Right renal cortex interstitium (tissue), 3 donors: ENCODE data around the gene SHANK1. TPM values are rescaled to one million over a fixed set of nuclear protein-coding genes. Genes with fewer than 3 reads are reported as not detected.
"Not testable (repeated sequence)": the region's sequence is repeated elsewhere in the genome, so short reads cannot be mapped to it uniquely, and the experiment has no call there.

ENCODE experiments used
- DNase-seq, 3 donors: peaks; one replicate each; pipeline ENCODE4 v3.0.0-alpha.2; 2013; ENCODE audit warnings: low read depth in 3 of 3, low spot score in 2 of 3
- polyA plus RNA-seq, 3 donors: library from polyadenylated mRNA; unstranded; fragments of 120-200 nt; gene quantifications; one replicate each; pipeline ENCODE4 v1.2.1, GENCODE V29; 2013; ENCODE audit not compliant: insufficient read length in 3 of 3

The SHANK1 gene
- polyA plus RNA-seq, result 1 to 10 TPM; 3.5 to 5.0 (median 4.9) TPM

DNA sequence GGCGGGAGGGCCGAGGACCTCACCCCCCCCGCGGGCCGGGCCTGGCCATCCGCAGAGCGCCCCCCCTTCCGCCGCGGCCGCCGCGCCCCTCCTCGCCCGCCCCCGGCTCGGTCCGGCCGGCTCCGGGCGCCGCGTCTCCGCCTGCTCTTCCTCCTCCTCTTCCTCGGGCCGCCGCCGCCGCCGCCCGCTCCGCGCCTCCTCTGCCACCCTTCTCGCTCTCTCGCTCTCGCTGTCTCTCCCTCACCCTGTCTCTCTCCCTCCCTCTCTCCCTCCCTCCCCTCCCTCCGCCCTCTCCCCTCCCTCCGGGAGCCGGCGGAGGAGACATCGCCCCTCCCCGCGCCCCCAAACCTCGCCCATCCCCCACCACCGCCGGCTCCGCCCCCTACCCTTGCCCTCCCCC lies at the start of gene SHANK1:
Gene SHANK1 (minus strand): TSS at position 237 of the 400 bp plus-strand sequence. CDS start 2,883 bp downstream, outside the sequence.
- no peak for DNase-seq

DNA sequence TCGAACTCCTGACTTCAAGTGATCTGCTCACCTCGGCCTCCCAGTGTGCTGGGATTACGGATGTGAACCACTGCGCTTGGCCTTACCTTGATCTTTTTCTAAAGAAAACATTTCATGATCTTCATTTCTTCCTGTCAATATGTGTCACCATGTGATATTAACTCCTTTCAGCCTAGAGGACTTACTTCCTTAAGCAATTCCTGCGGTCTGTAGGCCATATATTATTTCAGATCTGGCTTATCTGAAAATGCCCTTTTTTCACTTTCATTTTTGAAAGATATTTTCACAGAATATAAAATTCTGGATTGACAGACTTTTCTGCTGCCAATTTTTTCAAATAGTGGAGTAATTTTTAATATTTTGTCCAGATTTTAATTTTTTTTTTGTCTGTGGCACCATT lies 48.7 kb upstream of the SHANK1 start:
- DNase-seq, result no peak

DNA sequence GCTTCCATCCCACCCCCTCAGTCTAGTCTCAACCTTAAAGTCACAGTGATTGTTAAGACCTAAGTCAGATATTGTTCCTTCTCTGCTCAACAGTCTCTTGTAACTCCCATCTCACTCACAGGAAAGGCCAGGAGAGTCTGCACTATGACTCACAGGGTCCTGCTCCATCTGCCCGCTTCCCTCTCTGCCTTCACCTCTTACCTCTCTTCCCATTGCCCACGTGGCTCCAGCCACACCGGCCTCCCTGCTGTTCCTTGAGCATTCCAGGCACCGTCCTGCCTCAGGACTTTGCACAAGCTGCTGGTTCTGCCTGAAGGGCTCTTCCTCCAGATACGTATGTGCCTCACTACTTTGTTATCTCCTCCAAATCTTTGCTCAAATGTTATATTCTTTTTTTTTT lies 47.7 kb upstream of the SHANK1 start:
- DNase-seq, result not testable (repeated sequence)

DNA sequence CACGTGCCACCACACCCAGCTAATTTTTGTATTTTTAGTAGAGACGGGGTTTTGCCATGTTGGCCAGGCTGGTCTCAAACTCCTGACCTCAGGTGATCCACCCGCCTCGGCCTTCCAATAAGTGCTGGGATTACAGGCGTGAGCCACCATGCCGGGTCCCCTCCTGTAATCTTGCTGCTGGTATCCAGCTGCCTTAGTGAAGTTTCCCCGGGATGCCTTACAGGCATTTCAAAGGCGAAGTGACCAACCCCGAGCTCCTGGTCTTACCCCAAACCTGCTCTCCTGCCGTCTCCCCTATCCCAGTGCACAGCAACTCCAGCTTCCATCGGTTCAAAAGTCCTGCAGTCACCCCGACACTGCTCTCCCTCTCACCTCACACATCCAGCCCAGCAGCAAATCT lies 47.1 kb upstream of the SHANK1 start:
- not testable (repeated sequence) for DNase-seq

GRCh38 chr19:50764409-50764808 lies 44.8 kb upstream of the SHANK1 start:
- no peak for DNase-seq

DNA sequence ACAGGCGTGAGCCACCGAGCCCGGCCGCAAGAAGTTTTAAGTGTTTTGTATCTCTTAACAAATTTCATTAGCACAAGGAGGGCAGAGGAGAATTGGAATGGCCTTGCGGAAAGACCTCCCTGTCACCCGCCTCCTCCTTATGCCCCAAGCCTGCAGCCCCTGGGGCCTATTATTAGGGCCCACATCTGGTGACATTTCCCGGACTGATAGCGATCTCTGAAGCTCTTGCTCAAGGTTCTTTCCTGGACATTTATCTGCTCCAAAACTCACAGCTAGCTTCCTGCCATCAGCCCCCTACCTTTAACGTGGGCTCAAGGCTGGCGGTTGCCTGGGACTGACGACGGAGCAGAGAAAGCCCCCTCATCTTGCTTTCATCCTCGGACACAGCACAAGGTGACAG lies 43.9 kb upstream of the SHANK1 start:
- DNase-seq, result not testable (repeated sequence)

DNA sequence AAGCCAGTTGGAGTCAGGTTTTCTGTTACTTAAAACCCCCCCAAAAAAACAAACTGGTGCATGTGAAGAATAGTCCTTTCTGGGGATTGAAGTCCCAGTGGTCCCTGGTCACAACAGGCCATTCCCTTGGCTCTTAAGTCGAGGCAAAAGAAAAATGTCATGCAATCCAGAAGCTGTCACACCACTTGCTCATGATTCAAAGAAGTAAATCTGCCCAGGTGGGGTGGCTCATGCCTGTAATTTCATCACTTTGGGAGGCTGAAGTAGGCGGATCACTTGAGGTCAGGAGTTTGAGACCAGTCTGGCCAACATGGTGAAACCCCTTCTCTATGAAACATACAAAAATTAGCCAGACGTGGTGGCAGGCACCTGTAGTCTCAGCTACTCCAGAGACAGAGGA lies 41.9 kb upstream of the SHANK1 start:
- DNase-seq, result not testable (repeated sequence)

GRCh38 chr19:50759886-50760285 lies 40.3 kb upstream of the SHANK1 start:
- no peak for DNase-seq

DNA sequence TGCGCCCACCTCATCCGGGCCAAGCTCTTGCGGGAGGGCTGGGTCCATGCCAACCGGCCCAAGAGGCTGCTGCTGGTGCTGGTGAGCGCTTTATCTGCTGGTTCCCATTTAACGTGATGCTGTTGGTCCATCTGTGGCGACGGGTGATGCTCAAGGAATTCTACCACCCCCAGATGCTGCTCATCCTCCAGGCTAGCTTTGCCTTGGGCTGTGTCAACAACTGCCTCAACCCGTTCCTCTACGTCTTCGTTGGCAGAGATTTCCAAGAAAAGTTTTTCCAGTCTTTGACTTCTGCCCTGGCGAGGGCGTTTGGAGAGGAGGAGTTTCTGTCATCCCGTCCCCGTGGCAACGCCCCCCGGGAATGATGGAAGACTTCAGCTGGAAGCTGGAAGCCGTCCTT lies 39.5 kb upstream of the SHANK1 start:
- DNase-seq, result not testable (repeated sequence)

- not testable (repeated sequence) for DNase-seq
These were observed 38.0 kb upstream of the SHANK1 start for GRCh38 chr19:50757624-50758023.

DNA sequence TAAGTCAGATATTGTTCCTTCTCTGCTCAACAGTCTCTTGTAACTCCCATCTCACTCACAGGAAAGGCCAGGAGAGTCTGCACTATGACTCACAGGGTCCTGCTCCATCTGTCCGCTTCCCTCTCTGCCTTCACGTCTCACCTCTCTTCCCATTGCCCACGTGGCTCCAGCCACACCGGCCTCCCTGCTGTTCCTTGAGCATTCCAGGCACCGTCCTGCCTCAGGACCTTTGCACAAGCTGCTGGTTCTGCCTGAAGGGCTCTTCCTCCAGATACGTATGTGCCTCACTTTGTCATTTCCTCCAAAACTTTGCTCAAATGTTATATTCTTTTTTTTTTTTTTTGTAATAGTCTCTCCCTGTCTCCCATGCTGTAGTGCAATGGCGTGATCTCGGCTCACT lies 36.6 kb upstream of the SHANK1 start:
- not testable (repeated sequence) for DNase-seq

DNA sequence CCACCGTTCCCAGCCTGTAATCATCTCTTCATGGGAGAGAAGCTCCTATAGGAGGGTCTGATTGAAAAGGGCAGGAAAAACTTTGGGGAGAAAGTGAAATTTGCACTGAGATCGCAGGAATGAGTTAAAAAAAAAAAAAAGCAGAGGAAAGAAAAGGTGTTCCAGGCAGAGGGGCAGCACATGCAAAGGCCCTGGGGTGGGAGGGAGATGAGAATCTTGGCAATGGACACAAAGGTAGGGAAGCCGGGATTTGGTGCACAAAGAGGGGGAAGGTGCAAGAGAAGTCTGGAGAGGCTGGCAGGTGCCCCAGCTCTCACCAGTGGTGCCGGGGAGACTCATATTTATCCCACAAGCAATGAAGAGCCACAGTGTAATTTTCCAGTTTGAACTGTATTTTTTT lies 34.3 kb upstream of the SHANK1 start:
- DNase-seq, result no peak

GRCh38 chr19:50750010-50750409 lies 30.4 kb upstream of the SHANK1 start:
- DNase-seq, result no peak

GRCh38 chr19:50749490-50749889 lies 29.9 kb upstream of the SHANK1 start:
- no peak for DNase-seq

DNA sequence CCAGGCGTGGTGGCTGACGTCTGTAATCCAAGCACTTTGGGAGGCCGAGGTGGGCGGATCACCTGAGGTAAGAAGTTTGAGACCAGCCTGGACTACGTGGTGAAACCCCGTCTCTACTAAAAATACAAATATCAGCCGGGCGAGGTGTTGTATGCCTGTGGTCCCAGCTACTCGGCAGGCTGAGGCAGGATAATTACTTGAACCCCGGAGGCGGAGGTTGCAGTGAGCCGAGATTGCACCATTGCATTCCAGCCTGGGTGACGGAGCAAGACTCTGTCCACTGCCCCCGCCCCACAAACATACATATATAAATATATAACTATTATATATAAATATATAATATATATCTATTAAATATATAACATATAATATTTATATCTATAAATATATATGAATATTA lies 27.5 kb upstream of the SHANK1 start:
- not testable (repeated sequence) for DNase-seq

DNA sequence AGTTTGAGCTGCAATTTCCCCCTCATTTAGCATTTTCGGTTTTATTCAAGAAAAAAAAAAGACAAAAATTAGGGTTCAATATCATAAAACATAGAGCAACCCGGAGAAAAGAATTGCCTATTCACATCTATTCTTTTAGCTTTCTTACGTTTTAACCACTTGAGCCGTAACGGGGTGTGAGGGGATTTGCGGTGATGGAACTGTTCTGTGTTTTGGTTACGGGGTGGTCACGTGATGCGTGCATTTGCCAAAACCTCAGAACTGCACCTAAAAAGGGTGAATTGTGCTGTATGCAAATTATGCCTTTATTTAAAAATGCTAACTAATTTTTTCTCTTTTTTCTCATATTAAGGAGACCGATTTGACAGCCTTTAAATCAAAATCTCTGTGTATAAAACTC lies 25.6 kb upstream of the SHANK1 start:
- no peak for DNase-seq

GRCh38 chr19:50743537-50743936 lies 23.9 kb upstream of the SHANK1 start:
- DNase-seq, result no peak

GRCh38 chr19:50741179-50741933 lies 21.8 kb upstream of the SHANK1 start:
- DNase-seq, result no peak

DNA sequence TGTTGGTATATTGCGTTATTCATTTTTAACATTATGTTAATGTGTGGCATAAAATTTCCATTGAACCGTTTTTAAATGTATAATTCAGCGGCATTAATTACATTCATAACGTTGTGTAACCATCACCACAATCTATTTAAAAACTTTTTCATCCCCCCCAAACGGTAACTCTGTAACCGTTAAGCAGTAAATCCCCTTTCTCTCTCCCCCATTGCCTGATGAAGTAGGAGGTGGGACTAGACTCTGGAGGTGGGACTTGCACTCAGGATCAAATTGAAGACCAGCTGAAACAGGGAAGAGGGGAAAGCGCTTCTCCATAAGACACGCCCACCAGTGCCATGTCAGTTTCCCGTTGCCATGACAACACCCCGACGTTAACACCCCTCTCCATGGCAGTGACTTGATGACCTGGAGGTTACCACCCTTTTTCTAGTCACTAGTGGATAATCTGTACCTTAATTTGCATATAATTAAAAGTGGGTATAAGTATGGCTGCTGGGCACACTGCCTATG lies 20.4 kb upstream of the SHANK1 start:
- DNase-seq, result no peak

GRCh38 chr19:50739132-50739913 lies 19.7 kb upstream of the SHANK1 start:
- DNase-seq, result no peak

DNA sequence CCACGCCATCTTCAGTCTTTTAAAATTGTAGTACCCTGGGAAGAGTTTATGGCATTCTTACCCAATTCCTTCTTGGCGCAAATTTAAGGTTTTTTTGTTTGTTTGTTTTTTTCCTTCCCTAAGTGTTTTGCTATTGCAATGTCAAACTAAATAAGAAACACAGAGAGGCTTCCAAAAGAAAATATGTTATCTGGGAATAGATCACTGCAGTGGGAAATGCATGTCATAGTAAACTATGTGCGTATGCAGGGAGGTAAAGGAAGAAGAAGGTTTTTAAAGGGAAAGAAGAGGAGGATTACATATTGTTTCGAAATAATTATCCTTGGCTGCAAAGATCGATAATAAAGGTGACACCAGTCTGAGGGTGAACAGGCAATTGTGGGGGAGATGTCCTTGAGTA lies 16.7 kb upstream of the SHANK1 start:
- no peak for DNase-seq

DNA sequence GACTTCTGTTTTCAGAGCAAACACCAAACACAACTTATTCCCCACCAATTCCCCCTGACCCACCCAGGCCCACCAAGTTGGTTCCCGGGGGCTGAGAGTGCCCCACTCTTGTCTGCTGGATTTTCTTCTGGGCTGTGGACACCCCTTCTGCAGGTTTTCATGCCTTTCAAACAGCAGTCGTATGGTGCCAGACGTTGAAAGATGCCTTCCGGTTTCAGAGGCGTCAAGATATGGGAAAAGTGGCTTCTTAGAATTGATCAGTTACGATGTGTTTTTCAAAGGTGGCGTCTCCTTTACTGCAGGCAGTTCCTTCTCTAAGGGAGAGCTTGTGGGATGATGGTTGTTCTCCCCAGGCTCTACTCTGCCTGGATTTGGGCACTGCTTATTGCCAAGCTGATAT lies 16.3 kb upstream of the SHANK1 start:
- no peak for DNase-seq
